Hypothalamus (tissue), 51 donors: ENCODE measurements around the gene HACD3.

Experiments used
- DNase-seq, 51 donors: peaks; one replicate each; lab custom pipeline; 2025; lab: John Stamatoyannopoulos, UW

HACD3 gene, protein sequence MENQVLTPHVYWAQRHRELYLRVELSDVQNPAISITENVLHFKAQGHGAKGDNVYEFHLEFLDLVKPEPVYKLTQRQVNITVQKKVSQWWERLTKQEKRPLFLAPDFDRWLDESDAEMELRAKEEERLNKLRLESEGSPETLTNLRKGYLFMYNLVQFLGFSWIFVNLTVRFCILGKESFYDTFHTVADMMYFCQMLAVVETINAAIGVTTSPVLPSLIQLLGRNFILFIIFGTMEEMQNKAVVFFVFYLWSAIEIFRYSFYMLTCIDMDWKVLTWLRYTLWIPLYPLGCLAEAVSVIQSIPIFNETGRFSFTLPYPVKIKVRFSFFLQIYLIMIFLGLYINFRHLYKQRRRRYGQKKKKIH

DNA sequence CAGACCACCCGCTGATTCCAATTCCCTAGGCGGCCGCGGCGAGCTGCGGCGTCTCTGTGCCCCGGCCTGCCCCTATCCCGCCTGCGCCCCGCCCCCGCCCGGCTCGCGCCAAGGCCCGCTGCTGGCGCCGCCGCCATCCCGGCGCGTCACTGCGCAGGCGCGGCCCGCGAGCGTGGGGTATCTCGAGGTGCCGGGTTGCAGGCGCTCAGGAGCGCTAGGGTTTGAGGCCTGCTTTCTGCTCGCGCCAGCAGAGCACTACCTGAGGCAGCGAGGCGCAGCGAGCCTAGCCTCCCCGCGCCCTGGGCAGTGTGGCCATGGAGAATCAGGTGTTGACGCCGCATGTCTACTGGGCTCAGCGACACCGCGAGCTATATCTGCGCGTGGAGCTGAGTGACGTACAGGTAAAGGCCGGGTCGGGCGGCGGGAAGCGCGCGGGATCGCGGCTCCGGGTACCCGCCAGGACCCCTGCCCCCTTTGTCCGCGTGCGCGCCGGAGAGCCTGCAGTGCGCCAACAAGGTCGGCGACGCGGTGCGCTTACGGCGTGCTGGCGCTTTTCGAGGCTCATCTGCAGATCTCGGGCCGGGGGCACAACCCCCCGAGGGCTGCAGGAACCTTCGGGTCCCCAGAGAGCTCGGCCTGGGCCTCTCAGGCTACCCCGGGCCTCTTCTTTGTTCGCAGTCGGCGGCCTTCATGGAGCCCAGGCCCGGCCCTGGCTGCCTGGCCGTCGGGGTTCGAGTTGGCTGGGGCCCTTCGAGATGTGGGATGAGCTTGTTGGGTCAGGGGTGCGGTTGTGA is at the start of gene HACD3:
Gene HACD3 (plus strand): TSS at position 146 of the 794 bp plus-strand sequence. CDS start 169 bp downstream, at position 315.
- peak; percentile 19 to 94 (median 77) for DNase-seq

DNA sequence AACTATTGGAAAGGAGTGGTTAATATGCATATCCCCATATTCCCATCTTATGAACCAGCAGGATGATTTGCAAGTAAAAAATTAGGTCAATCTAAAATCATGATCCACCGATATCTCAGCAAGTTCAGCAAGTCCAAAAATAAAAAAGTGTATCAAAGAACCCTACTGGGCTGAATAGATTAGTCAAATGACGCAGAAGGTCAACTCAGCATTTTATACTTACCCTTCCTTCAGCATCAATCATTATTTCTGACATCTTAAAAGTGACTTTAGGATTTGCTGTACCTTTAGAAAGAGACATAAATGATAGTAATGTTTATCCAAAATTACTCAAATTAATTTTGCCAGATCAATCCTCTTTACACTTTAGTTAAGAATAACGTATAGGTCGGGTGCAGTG is 45.4 kb upstream of the HACD3 start:
- no peak for DNase-seq

DNA sequence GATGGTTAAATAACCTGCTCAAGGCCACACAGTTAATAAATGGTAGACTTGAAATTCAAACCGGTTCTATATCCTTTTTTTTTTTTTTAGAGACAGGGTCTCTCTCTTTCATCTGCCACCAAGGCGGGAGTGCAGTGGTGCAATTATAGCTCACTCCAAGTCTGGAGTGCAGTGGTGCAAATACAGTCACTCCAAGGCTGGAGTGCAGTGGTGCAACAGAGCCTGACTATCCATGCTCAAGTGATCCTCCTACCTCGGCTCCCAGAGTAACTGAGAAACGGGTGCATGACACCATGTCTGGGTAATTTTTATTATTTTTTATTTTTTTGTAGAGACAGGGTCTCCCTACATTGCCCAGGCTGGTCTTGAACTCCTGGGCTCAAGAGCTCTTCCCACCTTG is 36.2 kb upstream of the HACD3 start:
- no peak for DNase-seq

DNA sequence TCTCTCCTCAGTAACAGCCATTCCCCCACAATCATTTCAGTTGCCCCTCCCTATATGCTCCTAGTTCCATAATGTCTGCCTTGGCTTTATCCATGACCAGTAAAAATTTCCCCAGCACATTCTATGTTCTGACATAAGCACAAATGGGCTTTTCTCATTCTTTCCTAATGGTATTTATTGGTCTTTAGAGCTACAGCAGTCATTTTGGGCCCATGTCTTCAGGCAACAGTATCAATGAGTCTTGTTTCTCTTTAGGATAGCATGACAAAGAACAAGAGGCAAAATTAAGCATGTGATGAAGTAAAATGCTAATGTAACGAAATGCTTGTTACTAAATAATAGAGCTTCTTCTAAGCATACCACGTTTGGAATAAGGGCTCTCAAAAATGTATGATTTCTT is 20.9 kb upstream of the HACD3 start:
- DNase-seq, result no peak

DNA sequence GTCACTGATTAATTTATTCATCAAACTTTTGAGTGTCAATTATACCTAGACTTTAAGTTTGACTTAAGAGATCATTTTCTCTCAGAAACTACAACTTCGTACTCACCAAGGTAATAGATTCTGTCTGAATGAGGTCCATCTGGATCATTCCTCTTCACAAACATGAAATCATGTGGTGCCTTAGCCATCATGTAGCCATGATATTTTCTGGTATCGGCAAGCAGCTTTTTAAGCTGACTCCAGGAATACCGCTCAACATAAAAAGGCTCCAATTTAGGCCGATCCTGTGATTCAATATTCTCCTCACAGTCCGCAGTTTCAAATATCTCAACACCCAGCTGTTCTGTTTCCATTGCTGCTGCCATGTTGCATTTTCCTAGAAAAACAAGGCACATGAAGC is 18.1 kb upstream of the HACD3 start:
- DNase-seq, result no peak

DNA sequence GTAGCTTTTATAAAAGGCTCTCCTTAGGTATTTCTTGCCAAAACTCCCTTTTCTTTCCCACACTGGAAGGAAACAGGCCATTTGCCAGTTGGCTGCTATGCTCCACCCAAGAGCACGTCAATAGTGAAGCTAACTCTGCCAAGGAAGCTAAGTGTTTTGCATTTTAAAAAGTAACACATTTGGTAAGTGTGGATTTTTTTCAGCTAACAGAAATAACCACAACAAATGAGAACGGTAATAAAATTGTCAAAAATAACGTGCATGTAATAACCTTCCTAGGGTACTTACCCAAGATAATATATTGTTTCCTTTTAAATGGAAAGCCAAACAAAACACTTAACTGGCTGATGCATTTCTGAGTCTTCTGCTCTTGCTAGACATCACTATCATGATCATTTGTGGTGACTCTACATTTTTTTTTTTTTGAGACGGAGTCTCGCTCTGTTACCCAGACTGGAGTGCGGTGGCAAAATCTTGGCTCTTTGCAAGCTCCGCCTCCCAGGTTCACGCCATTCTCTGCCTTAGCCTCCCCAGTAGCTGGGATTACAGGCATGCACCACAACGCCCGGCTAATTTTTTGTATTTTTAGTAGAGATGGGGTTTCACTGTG is 17.4 kb upstream of the HACD3 start:
- DNase-seq, result peak in 27 of 51 donors; percentile 6 to 59 (median 22)

DNA sequence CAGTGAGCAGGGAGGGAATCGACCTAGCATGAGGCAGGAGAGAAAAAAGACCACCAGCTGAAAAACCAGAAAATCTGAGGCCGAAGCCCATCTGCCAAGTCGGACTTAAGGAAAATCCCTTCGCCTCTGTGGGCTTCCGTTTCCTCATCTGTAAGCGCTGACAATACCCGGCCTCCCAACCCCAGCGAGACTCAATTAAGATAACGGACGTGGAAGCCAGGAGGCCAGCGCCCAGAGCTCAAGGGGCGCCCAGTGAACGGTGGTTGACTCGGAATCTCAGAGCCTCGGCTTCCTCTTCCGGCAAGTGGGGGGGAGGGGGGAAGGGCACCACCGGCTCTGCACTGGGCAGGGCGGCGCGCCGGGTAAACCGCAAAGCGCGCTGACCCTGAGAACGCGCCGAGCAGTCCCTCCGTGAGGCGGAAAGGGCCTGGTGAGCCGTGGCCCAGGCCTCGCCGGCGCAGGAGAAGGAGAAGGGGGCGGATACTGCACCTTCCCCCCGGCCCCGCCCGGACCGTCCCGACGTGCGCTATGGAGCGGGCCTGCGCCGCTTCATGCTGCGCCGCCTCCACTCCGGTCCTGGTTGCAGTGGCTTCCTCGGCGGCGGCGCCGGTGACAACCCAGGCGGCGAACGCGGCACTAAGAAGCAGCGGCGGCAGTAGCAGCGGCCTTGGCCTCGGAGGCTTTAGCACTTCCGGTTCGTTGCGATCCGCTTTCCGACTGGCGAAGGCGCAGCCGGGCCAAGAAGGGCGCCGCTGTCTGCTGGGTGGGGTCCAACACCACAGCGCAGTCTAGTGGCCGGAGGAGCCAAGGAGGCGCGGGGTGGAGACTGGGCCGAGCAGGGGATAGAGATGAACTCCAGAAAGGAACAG is 13.0 kb upstream of the HACD3 start, which contains the start of gene DPP8:
Gene DPP8 (minus strand): TSS at position 693 of the 869 bp plus-strand sequence. CDS start 5,136 bp downstream, outside the sequence.
- DNase-seq, result peak; percentile 61 to 95 (median 88)

DNA sequence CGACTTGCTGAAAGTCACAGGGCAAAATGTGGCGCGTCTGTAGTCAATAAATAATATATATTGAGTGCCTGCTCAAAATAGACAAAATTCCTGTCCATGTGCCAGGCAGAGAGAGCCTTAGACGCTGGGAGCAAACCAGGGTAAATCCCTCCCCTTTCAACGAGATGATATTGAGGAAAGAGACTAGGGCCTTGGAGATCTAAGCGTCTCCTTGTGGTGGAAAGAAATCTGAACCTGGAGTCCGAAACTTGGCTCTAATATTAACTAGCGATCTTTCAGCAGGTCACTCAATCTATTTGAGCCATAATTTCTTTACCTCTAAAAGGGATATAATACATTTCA is 12.4 kb upstream of the HACD3 start:
- DNase-seq, result no peak

DNA sequence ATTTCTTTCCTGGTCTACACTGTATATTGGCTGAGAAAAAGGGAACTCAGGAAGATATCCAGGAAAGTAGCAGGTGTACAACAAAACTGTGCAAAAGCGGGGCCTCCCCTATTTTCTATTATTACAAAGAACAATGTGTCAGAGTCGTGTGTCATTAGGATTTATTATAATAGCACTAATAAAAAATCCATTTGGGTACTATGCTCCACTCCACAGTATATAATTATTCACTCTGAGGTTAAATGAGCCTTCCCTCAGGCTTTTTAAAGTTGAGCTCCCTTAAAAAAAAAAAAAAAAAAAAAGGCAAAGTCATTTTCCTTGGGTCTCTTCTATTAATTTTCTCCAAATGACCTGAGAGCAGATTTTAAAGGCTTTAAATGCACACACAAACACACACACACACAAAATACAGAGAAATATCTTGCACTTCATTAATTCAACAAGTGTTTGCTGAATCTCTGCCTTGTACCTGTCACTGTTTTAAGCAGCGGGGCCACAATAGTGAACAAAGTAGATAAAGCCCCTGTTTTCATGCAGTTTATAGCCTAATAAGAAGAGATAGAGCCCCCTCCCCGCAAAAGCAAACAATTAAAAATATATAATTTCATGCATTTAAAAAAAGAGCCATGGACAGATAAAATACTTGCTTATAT is 11.5 kb upstream of the HACD3 start:
- no peak for DNase-seq

DNA sequence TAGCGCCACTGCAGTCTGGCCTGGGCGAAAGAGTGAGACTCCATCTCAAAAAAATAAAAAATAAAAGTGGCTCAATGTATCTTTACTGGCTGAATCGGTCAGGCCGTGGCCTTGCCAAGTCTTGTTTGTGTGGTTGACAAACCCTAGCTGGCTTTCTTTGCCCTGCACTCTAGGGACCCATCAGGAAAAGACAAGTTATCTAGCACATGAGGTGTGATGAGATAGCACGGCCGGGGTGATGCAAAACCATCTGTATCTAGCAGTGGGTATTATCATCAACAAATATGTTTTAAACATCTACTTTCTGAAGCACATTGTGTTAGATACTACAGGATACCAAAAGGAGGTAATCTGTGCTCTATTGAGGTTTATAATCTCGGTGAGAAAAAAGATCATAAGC is 8.9 kb upstream of the HACD3 start:
- no peak for DNase-seq

DNA sequence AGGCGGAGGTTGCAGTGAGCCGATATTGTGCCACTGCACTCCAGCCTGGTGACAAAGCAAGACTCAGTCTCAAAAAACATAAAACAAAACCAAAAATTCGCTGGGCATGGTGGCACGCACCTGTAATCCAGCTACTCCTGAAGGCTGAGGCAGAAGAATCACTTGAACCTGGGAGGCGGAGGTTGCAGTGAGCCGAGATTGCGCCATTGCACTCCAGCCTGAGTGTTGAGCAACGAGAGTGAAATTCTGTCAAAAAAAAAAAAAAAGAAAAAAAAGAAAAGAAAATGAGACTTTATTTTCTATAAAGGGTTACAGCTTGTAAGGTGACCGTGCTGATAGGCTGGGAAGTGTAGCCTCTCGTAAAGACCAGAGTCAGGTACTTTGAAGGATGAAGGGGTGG is 6.0 kb upstream of the HACD3 start:
- no peak for DNase-seq

DNA sequence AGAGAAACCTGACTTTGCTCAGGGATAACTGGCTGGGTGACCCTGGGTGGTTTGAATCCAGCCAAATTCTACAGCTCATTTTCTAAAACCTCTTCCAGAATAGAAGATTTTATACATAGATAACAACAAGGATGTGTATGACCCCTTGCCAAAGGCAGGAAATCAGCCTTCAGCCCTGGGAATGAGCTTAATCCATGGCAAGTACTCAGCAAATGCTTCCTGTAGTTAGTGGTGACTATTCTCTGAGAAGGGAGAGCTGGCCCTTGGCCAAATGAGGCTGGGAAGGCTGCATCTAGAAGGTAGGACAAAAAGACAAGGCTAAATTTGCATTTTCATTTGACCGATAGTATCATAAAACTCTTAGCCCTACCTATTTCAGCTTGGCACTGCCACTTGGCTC is 4.6 kb upstream of the HACD3 start:
- DNase-seq, result peak in 10 of 51 donors; percentile 7 to 54 (median 31)

DNA sequence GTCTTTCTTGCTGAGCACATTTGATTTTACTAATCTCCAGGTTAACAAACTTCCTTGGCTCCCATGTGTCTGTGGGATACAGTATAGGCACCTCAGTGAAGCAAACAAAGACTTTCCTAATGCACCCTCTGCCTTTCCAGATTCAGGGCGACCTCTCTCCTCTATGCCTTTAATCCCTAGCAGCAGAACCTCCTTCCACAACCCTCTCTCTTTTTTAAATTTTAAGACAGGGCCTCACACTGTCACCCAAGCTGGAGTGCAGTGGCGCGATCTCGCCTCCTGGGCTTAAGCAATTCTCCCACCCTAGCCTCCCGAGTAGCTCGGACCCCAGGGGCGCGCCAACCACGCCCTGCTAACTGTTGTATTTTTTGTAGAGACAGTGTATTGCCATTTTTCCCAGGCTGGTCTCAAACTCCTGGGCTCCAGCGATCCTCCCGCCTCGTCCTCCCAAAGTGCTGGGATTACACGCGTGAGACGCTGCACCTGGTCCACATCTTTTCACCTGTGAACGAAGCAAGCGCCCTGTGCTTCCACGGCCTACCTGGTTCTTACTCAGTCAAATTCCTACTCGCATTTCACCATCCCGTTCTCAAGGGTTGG is 1.7 kb upstream of the HACD3 start:
- no peak for DNase-seq

DNA sequence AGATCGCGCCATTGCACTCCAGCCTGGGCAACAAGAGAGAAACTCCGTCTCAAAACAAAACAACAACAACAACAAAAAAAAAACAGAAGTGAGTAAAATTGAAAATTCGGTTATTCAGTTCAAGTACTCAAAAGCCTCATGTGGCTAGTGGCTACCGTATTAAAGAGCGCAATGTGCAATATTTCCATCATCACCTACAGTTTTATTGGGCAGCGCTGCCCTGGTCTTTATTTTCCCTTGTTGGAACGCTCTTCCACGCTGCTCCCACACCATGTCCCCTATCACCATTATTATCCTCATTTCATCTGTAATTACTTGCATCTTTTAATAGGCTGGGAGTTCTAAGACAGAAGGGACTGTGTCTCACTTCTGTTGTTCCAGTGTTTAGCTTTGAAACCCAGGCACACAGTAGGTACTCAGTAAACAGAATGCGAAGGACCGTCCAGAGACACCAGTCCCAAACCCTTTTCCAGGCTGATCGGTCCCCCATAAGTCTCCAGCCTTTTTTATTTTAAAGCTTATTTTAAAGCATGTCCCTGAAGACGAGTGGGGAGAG is 423 bp upstream of the HACD3 start:
- DNase-seq, result no peak

DNA sequence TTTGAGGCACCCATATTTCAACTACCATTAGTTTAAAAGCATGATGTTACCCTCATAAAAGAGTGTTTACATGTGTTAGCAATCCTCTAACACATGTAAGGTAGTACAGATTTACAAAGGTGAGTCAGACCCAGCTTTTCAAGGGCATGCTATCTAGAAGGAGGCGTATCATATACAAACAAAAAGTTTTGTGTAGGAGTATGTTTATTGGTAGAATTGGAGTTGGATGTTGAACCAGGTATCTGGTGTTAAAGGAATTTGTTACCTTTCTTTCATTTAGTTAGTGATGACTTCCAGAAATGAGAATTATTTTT is 2.4 kb downstream of the HACD3 start:
- DNase-seq, result no peak

DNA sequence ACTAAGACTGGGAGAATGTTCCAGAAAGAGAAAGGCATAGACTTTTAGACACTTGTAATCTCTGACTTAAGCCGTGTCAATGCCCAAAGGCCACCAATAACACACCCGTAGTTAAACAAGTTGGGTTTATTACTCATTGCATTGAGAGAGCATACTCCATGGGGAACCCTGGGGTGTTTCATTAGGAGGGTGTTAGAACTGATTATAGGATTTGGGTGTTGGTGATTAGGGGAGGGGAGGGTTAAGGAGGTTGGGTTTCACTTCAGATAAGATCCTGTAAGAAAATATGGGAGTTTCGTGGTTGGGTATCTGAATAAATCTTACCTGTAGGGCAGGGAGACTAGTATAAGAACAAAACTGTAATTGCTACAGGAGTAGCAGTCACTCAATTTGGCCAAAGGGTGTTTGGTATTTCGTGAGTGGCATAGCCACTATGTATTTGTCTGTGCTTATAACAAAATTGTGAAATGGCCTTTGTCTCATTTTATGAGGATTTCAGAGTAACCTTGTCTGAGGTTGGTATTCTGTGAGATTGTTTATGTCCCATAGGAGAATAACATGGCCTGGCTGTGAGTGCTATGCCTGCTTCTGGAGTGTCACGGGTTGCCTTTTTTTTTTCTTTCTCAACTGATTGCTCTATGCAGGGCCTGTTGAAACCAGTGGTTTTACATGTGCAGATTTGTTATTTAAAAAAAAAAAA is 2.9 kb downstream of the HACD3 start:
- DNase-seq, result no peak

DNA sequence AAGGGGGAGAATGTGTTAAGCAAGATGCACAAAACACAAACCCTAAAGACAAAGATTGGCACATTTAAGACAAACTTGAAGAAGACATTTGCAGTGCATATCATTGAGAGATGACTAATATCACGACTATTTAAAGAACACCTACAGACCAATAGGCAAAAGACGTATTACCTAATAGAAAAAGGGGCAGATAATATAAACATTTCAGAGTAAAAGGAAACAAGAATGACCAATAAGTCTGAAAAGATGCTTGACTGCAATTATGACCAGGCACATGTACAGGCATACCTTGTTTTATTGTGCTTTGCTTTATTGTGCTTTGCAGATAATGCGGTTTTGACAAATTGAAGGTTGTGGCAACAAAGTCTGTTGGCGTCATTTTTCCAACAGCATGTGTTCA is 4.9 kb downstream of the HACD3 start:
- no peak for DNase-seq

DNA sequence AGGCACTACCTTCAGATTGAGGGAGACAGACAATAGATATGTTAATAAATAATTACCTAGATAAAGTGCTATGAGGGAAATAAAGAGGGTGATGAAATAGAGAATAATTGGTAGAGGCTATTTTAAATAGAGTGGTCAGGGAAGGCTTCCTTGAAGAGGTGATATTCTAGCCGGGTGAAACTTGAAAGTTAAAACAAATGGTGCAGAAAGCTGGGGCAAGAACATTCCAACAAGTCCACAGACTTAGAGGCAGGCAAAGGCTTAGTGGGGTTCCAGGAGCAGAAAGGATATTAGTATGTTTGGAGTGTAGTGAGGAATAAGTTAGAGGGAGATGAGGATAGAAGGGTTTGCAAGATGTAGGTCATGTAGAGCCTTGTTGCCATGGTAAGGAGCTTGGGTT is 10.1 kb downstream of the HACD3 start:
- no peak for DNase-seq
